ENCODE measurements around the gene TOP3A.
"Not testable (repeated sequence)": the region's sequence is repeated elsewhere in the genome, so short reads cannot be mapped to it uniquely, and the experiment has no call there.

The TOP3A gene

DNA sequence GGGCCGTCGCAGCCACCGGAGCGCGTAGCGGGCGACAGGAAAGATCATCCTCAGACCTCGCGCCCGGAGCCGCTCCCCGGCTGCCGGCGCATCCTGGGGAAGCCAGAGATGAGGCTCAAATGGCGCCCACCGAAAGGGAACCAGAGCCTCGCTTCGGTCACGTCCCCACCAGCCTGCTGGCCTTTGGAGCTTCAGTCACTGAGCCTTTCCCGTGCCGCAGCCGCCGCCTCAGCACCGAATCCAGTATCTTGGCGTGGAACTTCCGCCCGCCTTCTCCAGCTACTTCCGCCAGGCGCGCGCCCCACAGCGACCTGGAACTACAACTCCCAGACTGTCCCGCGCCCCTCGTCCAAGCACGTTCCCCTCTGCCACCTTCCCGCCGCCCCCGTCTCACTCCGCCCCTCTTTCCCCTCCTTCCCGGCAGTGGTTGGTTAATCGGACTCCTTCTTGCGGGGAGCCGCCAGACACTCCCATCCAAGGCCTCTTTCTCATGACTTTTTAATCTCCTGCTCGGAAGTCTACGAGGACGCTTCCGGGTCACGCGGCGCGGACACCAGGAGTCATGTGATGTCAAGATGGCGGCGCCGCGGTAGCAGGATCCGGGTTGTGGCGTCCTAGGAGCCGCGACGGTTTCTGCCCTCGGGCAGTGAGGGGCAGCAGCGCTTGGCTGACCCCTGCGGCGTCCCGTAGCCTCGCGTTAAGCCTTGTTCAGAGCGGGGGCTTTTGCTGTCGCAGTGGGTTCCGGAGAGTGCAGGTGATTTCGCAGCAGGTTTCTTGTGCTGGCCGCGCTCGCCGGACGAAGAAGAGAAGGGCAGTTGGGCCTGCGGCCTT is at the start of gene TOP3A, which contains the start of gene SMCR8:
TSS of gene TOP3A (minus strand) at position 264 of the 831 bp plus-strand sequence. CDS start at position 48, 216 bp downstream.
TSS of gene SMCR8 (plus strand) at position 563 of the 831 bp plus-strand sequence. CDS start 497 bp downstream, outside the sequence.
- peaks cover 4% of the 10 kb centered on the region for H3K4me1 ChIP-seq (ENCODE audit: control insufficient read depth, insufficient read depth, low read length)
- peaks cover 26% of the 10 kb centered on the region for H3K36me3 ChIP-seq (ENCODE audit: control insufficient read depth, insufficient read depth, low read length)
- no peaks in the 10 kb centered on the region for H3K27me3 ChIP-seq (ENCODE audit: control insufficient read depth, insufficient read depth, low read length)
- H3K9me3 ChIP-seq (ENCODE audit: control insufficient read depth, insufficient read depth, low read length), result no peaks in the 10 kb centered on the region
- peak within 1 kb of the TSS; percentile 97 for H3K4me3 ChIP-seq (ENCODE audit: low read depth, low read length)
- H3K9ac ChIP-seq (ENCODE audit: low read depth, low read length), result peak within 1 kb of the TSS; percentile 96

GRCh38 chr17:18364166-18364565 is 49.4 kb upstream of the TOP3A start:
- H3K9me3 ChIP-seq (ENCODE audit: control insufficient read depth, insufficient read depth, low read length), result no peaks in the 10 kb centered on the region
- no peaks in the 10 kb centered on the region for H3K27me3 ChIP-seq (ENCODE audit: control insufficient read depth, insufficient read depth, low read length)
- H3K9ac ChIP-seq (ENCODE audit: low read depth, low read length), result no peak overlapping the region
- peaks cover 2% of the 10 kb centered on the region for H3K4me1 ChIP-seq (ENCODE audit: control insufficient read depth, insufficient read depth, low read length)
- H3K4me3 ChIP-seq (ENCODE audit: low read depth, low read length), result peak overlapping the region; percentile 45
- H3K36me3 ChIP-seq (ENCODE audit: control insufficient read depth, insufficient read depth, low read length), result peaks cover 6% of the 10 kb centered on the region

- Histone ChIP-seq H3K9ac (ENCODE audit: low read depth, low read length) (peak within 1 kb of the TSS; percentile 76), H3K4me1 (ENCODE audit: control insufficient read depth, insufficient read depth, low read length) (peaks cover 2% of the 10 kb centered on the region), H3K27me3 (ENCODE audit: control insufficient read depth, insufficient read depth, low read length) (no peaks in the 10 kb centered on the region), H3K36me3 (ENCODE audit: control insufficient read depth, insufficient read depth, low read length) (peaks cover 6% of the 10 kb centered on the region), H3K9me3 (ENCODE audit: control insufficient read depth, insufficient read depth, low read length) (no peaks in the 10 kb centered on the region), H3K4me3 (ENCODE audit: low read depth, low read length) (peak within 1 kb of the TSS; percentile 85)
Measured at GRCh38 chr17:18363101-18364049, 48.6 kb upstream of the TOP3A start, which contains the start of gene SHMT1. Gene SHMT1, minus strand, starts transcription at chr17:18363550. Its CDS starts 7,569 bp downstream, at chr17:18355981.

GRCh38 chr17:18362698-18363100 is 47.9 kb upstream of the TOP3A start:
- Histone ChIP-seq H3K9ac (ENCODE audit: low read depth, low read length) (peak overlapping the region; percentile 76), H3K4me3 (ENCODE audit: low read depth, low read length) (peak overlapping the region; percentile 85), H3K27me3 (ENCODE audit: control insufficient read depth, insufficient read depth, low read length) (no peaks in the 10 kb centered on the region), H3K9me3 (ENCODE audit: control insufficient read depth, insufficient read depth, low read length) (no peaks in the 10 kb centered on the region), H3K4me1 (ENCODE audit: control insufficient read depth, insufficient read depth, low read length) (peaks cover 2% of the 10 kb centered on the region), H3K36me3 (ENCODE audit: control insufficient read depth, insufficient read depth, low read length) (peaks cover 6% of the 10 kb centered on the region)

DNA sequence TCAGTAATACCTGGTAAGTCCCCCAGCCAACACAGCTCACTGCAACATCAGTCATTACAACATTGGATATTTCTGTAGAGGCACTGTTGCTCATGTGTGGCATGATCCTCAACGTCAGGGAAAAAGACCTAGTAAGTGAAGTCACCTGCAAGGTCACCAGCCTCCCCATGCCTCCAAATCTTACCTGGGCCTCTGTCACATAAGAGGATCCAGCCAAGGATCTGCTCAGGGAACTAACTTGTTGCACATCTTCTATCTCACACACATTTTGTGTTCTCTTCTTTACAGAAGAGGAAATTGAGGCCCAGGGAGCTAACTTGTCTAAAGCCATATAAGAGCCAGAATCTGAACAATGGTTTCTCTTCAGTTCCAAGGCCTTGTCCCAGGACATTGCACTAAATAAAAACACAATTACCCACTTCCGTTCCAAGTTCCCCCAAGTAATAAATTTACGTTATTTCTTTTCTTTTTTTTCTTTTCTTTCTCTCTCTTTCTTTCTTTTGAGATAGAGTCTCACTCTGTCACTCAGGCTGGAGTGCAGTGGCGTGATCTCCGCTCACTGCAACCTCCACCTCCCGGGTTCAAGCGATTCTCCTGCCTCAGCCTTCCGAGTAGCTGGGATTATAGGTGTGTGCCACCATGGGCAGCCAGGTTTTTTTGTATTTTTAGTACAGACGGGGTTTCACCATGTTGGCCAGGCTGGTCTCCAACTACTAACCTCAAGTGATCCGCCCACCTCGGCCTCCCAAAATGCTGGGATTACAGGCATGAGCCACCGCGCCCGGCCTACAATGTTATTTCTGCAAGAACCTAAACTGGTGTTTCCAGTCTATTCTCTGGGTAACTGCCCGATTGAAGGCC is 47.3 kb upstream of the TOP3A start:
- H3K36me3 ChIP-seq (ENCODE audit: control insufficient read depth, insufficient read depth, low read length), result peaks cover 6% of the 10 kb centered on the region
- H3K4me1 ChIP-seq (ENCODE audit: control insufficient read depth, insufficient read depth, low read length), result peaks cover 2% of the 10 kb centered on the region
- H3K9me3 ChIP-seq (ENCODE audit: control insufficient read depth, insufficient read depth, low read length), result no peaks in the 10 kb centered on the region
- peak overlapping the region; percentile 85 for H3K4me3 ChIP-seq (ENCODE audit: low read depth, low read length)
- peak overlapping the region; percentile 37 for H3K9ac ChIP-seq (ENCODE audit: low read depth, low read length)
- no peaks in the 10 kb centered on the region for H3K27me3 ChIP-seq (ENCODE audit: control insufficient read depth, insufficient read depth, low read length)

DNA sequence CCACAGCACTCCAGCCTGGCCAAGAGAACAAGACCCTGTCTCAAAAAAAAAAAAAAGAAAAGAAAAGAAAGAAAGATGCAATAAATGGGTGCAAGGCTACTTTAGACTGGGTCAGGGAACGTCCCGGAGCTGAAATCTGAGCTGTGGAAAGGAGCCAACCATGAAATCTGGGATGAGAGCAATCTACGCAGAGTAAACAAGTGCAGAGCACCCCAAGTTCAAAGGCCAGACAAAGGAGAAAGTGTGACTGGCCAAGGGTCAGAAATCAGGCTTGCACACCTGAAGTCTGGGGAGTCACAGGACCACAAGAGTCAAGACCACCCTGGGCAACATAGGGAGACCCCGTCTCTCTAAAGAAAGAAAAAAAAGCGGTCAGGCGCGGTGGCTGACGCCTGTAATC is 45.7 kb upstream of the TOP3A start:
- Histone ChIP-seq H3K36me3 (ENCODE audit: control insufficient read depth, insufficient read depth, low read length) (peaks cover 6% of the 10 kb centered on the region), H3K4me3 (ENCODE audit: low read depth, low read length) (no peak overlapping the region), H3K27me3 (ENCODE audit: control insufficient read depth, insufficient read depth, low read length) (no peaks in the 10 kb centered on the region), H3K9ac (ENCODE audit: low read depth, low read length) (no peak overlapping the region), H3K9me3 (ENCODE audit: control insufficient read depth, insufficient read depth, low read length) (no peaks in the 10 kb centered on the region), H3K4me1 (ENCODE audit: control insufficient read depth, insufficient read depth, low read length) (peaks cover 2% of the 10 kb centered on the region)

GRCh38 chr17:18356624-18357023 is 41.8 kb upstream of the TOP3A start:
- Histone ChIP-seq H3K27me3 (ENCODE audit: control insufficient read depth, insufficient read depth, low read length) (no peaks in the 10 kb centered on the region), H3K9ac (ENCODE audit: low read depth, low read length) (no peak overlapping the region), H3K4me3 (ENCODE audit: low read depth, low read length) (no peak overlapping the region), H3K4me1 (ENCODE audit: control insufficient read depth, insufficient read depth, low read length) (no peaks in the 10 kb centered on the region), H3K9me3 (ENCODE audit: control insufficient read depth, insufficient read depth, low read length) (no peaks in the 10 kb centered on the region), H3K36me3 (ENCODE audit: control insufficient read depth, insufficient read depth, low read length) (peaks cover 19% of the 10 kb centered on the region)

- Histone ChIP-seq H3K36me3 (ENCODE audit: control insufficient read depth, insufficient read depth, low read length) (peaks cover 16% of the 10 kb centered on the region), H3K9ac (ENCODE audit: low read depth, low read length) (no peak overlapping the region), H3K27me3 (ENCODE audit: control insufficient read depth, insufficient read depth, low read length) (no peaks in the 10 kb centered on the region), H3K9me3 (ENCODE audit: control insufficient read depth, insufficient read depth, low read length) (no peaks in the 10 kb centered on the region), H3K4me1 (ENCODE audit: control insufficient read depth, insufficient read depth, low read length) (no peaks in the 10 kb centered on the region), H3K4me3 (ENCODE audit: low read depth, low read length) (no peak overlapping the region)
Measured at GRCh38 chr17:18353541-18353940, 38.7 kb upstream of the TOP3A start.

GRCh38 chr17:18344021-18344420 is 29.2 kb upstream of the TOP3A start:
- Histone ChIP-seq H3K9ac (ENCODE audit: low read depth, low read length) (no peak overlapping the region), H3K4me1 (ENCODE audit: control insufficient read depth, insufficient read depth, low read length) (no peaks in the 10 kb centered on the region), H3K4me3 (ENCODE audit: low read depth, low read length) (no peak overlapping the region), H3K27me3 (ENCODE audit: control insufficient read depth, insufficient read depth, low read length) (no peaks in the 10 kb centered on the region), H3K36me3 (ENCODE audit: control insufficient read depth, insufficient read depth, low read length) (peaks cover 63% of the 10 kb centered on the region), H3K9me3 (ENCODE audit: control insufficient read depth, insufficient read depth, low read length) (no peaks in the 10 kb centered on the region)

DNA sequence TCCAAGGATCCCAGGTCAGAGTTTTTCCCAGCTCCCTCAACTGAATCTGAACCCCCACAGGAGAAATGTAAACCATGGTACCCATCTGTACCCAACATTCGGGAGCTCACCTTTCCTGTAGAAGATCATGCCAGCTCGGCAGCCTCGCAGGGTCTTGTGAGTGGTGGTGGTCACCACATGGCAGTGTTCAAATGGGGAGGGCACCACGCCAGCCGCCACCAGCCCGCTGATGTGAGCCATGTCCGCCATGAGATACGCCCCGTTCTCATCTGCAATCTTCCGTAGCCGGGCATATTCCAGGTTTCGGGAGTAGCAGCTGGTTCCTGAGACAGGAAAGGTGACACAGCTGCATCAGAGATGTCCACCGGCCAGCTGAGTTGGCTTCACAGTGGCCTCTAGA is 25.1 kb upstream of the TOP3A start:
- no peaks in the 10 kb centered on the region for H3K4me1 ChIP-seq (ENCODE audit: control insufficient read depth, insufficient read depth, low read length)
- H3K36me3 ChIP-seq (ENCODE audit: control insufficient read depth, insufficient read depth, low read length), result peaks cover 45% of the 10 kb centered on the region
- H3K9ac ChIP-seq (ENCODE audit: low read depth, low read length), result no peak overlapping the region
- no peak overlapping the region for H3K4me3 ChIP-seq (ENCODE audit: low read depth, low read length)
- H3K27me3 ChIP-seq (ENCODE audit: control insufficient read depth, insufficient read depth, low read length), result no peaks in the 10 kb centered on the region
- no peaks in the 10 kb centered on the region for H3K9me3 ChIP-seq (ENCODE audit: control insufficient read depth, insufficient read depth, low read length)

- H3K36me3 ChIP-seq (ENCODE audit: control insufficient read depth, insufficient read depth, low read length), result peaks cover 45% of the 10 kb centered on the region
Measured at GRCh38 chr17:18338158-18338557, 23.4 kb upstream of the TOP3A start.

More at GRCh38 chr17:18338158-18338557, 23.4 kb upstream of the TOP3A start:
- H3K4me3 ChIP-seq (ENCODE audit: low read depth, low read length); H3K9ac ChIP-seq (ENCODE audit: low read depth, low read length); H3K4me1 ChIP-seq (ENCODE audit: control insufficient read depth, insufficient read depth, low read length); H3K9me3 ChIP-seq (ENCODE audit: control insufficient read depth, insufficient read depth, low read length); H3K27me3 ChIP-seq (ENCODE audit: control insufficient read depth, insufficient read depth, low read length): not testable (repeated sequence)

Measured in iPS-15b (cell line).